ENCODE data around the gene DAAM2.

Gene DAAM2

DNA sequence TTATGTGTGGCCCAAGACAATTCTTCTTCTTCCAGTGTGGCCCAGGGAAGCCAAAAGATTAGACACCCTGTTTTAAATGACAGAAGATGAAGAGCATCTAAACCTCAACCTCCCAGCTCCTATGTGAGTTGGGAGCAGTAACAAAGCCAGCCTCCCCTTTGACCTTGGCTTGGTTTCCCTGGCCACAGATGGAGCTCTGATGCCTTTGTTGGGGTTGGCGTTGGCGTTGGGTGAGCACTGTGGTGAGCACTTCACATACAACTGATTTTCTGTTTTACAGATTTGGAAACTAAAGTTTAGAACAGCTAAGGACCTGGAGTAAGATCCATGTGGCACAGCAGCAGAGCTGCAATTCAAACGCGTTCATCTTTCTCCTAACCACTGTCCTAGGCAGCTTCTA, 22.1 kb downstream of the DAAM2 start:
- no peak for DNase-seq (ENCODE audit: low read depth)
- no peak overlapping the region for H3K4me3 ChIP-seq (ENCODE audit: low read depth, low read length)

DNA sequence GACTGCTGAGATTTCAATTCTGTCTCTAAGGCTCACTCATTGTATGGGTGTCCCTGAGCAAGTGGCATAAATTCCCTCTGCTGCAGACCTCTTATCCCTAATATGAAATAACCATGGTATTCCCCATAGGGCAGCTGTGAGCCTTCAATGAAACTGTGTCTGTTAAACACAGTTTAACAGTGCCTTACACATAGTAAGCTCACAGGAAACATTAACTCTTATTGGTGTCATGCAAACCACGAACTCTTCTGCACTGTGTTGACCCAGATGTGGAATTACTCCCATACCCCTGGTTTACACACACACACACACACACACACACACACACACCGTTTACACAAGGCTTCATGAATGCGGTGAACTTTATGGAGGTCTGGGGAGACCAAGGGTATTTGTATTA, 23.2 kb downstream of the DAAM2 start:
- no peak for DNase-seq (ENCODE audit: low read depth)
- H3K4me3 ChIP-seq (ENCODE audit: low read depth, low read length), result no peak overlapping the region

DNA sequence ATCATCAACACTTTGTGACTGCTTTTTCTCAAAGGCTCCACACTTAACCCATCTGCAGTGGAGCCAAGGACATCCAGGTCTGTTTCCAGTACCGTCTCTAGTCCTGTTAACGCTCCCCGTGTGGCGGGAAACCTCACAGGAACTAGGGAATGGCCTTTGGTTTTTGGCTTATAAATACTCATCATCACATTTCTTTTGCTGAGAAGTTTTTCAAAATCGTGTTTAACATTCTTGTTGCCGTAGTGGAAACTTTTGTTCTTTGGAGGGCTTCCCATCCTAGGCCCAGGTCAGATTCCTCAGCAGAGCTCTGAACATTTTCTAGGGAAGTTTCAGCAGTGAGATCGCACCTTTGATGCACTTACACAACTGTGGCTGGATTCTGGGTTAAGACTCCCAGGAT, 24.6 kb downstream of the DAAM2 start:
- DNase-seq (ENCODE audit: low read depth), result no peak
- H3K4me3 ChIP-seq (ENCODE audit: low read depth, low read length), result no peak overlapping the region

GRCh38 chr6:39818695-39819094, 26.5 kb downstream of the DAAM2 start:
- H3K4me3 ChIP-seq (ENCODE audit: low read depth, low read length), result no peak overlapping the region
- no peak for DNase-seq (ENCODE audit: low read depth)

GRCh38 chr6:39819228-39819627, 27.1 kb downstream of the DAAM2 start:
- no peak overlapping the region for H3K4me3 ChIP-seq (ENCODE audit: low read depth, low read length)
- no peak for DNase-seq (ENCODE audit: low read depth)

DNA sequence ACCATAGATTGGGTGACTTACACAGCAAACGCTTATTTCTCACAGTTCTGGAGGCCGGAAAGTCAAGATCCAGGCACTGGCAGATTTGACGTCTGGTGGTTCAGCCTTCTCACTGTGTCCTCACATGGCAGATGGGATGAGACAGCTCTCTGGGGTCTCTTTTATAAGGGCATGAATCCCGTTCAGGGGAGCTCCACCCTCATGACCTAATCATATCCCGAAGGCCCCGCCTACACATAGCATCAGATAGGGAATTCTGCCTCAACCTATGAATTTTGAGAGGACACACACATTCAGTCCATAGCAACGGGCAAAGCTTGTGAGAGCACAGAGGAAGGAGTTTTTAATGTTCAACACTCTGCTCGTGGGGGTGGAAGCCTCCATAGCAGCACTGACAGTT, 27.5 kb downstream of the DAAM2 start:
- no peak for DNase-seq (ENCODE audit: low read depth)
- H3K4me3 ChIP-seq (ENCODE audit: low read depth, low read length), result no peak overlapping the region

DNA sequence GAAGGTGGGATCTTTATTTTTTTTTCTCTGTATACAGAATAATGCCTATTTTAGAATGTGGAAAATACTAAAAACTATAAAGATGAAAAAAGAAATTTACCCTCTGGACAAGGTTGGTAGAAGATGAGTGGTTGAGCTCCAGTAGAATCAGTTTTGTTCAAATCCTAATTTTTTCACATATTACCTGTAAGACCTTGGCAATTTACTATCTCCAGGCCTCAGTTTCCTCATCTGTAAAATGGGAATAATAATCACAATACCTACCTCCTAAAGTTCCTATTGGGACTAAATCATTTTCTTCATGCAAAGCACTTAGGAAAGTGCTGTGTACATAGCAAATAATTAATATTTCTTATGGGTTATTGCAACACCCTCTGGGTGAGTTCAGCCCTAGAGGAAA, 28.4 kb downstream of the DAAM2 start:
- no peak for DNase-seq (ENCODE audit: low read depth)
- H3K4me3 ChIP-seq (ENCODE audit: low read depth, low read length), result no peak overlapping the region

DNA sequence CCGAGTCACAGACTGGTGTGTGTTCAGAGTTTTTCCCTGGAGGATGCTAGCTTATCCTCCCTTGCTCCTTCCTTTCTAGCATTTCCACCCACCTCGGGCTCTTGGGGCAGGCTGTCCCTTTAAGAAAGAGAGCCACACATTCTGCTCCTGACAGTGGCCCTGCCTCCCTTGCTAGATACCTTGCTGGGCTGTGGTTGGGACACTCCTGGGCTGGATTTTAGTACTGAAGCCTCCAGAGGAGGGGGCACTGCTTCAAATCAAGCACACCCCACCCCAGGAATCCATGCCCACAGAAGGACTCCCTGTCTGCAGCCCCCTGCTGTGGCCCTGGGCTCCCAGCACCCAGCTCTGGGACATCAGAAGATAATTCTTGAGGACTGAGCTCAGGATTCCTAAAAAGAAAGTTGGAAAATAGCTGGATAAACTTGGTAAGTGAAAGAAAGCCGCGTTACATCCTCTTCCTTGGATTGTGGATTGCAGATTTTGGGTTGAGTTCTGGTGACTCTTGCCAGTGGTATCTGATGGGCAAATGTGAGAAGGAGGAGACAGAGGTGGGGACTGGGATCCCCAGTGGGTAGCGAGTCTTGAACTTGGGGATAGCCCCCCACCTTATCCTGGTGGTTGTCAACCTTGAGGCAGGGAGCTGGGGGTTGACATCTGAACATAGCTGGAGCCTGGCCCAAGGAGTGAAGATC, 29.0 kb downstream of the DAAM2 start:
- peak overlapping the region; percentile 29 for H3K4me3 ChIP-seq (ENCODE audit: low read depth, low read length)
- no peak for DNase-seq (ENCODE audit: low read depth)

- no peak for DNase-seq (ENCODE audit: low read depth)
- H3K4me3 ChIP-seq (ENCODE audit: low read depth, low read length), result peak overlapping the region; percentile 29
Measured at GRCh38 chr6:39821742-39822532, 29.8 kb downstream of the DAAM2 start.

GRCh38 chr6:39822846-39823815, 31.0 kb downstream of the DAAM2 start:
- no peak for DNase-seq (ENCODE audit: low read depth)
- peak overlapping the region; percentile 29 for H3K4me3 ChIP-seq (ENCODE audit: low read depth, low read length)

DNA sequence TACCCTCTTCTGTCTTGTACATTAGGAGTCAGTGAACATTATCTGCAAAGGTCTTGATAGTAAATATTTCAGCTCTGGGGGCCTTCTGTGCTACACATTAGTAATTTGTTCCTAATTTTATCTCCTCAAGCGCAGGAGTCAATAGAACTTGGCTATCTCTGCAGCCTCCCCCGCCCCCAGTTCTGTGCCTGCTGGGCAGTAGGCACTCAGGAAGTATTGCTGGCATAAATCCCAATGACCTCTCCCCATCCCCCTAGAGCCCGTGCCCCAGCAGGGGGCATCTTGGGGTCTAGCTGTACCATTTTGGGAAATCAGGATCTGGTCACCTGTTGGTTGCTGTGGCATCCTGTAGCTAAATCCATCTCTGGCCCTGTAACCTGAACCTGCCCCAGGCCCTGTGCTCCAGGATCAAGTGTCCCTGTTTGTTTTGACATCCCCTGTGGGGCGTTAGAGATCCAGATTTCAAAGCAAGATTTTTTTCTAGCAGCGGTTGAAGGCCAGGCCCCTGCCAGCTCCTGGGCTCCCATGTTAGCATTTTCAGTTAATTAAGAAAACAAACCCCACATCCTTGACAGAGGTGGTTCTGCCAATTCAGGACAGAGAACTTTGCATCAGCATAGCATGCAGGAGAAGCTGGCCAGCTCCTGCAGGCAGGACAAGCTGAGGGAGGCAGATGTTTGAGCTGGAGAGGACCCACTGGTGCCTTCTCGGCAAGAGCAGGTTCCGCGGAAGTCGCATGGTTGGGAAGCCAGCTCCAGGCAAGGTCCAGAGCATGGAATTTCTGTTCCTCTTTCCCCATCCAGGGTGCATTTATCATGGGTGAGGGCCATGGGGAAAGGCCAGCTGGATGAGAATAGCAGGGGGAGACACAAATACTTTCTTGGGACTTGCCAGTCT, 32.1 kb downstream of the DAAM2 start:
- no peak overlapping the region for H3K4me3 ChIP-seq (ENCODE audit: low read depth, low read length)
- DNase-seq (ENCODE audit: low read depth), result no peak

- DNase-seq (ENCODE audit: low read depth), result no peak
Measured at GRCh38 chr6:39829331-39829730, 37.2 kb downstream of the DAAM2 start.

DNA sequence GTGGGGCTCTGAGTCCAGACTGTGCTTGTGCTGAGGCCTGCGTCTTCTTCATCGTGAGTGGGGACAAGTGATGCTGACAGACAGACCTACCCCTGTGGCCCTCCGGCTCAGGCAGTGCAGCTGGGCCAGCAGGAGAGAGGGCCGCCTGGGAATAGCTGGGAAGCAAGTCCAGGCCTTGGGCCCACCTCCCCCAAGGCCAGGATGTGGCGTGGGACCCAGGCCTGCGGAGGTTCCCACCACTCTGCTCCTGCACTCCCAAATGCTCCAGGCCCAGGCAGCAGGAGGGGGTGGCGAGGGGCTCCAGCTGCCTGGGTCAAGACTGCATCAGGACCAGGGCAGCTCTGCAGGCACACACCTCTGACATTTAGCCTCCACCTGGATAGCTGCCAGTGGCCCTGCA, 38.3 kb downstream of the DAAM2 start:
- H3K4me3 ChIP-seq (ENCODE audit: low read depth, low read length), result no peak overlapping the region
- DNase-seq (ENCODE audit: low read depth), result no peak

More at GRCh38 chr6:39829331-39829730, 37.2 kb downstream of the DAAM2 start:
- H3K4me3 ChIP-seq (ENCODE audit: low read depth, low read length), result no peak overlapping the region

GRCh38 chr6:39831701-39832100, 39.5 kb downstream of the DAAM2 start:
- no peak overlapping the region for H3K4me3 ChIP-seq (ENCODE audit: low read depth, low read length)
- no peak for DNase-seq (ENCODE audit: low read depth)

DNA sequence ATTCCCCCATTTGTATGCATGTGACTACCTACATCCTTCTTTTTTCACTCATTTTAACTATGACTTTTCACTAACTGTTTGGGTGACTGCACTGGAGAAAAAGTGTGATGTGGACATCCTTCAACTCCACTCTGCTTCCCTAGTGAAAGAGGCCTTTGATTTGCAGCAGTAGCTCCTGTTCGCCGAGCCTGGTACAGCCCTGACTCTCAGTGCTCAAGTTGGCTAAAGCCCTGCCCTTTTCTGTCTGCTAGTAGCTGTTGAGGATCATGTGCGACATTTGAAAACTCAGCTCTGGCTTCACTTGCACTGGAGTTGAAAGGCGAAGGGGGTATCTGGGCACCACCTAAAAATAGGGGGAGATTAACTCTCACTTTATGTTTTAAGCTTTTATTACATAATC, 42.1 kb downstream of the DAAM2 start:
- DNase-seq (ENCODE audit: low read depth), result no peak
- no peak overlapping the region for H3K4me3 ChIP-seq (ENCODE audit: low read depth, low read length)

DNA sequence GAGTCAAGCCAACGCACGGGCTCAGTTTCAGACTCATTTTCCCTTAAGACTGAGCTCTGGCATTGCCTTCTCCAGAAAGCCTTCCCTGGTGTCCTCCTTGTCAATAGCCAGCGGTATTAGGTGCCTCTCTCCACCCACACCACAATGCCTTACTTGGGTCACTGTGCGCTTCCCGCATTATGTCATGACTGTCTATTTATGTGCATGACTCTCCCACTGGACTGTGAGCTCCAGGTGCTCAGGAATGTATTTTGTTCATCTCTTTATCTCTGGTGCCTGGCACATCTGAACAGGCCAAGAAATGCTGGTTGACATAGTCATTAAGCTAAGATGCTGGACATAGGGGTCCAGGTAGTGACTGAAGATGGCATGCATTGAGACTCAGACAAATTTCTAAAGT, 42.7 kb downstream of the DAAM2 start:
- H3K4me3 ChIP-seq (ENCODE audit: low read depth, low read length), result no peak overlapping the region
- DNase-seq (ENCODE audit: low read depth), result no peak

GRCh38 chr6:39835821-39836295, 43.7 kb downstream of the DAAM2 start:
- DNase-seq (ENCODE audit: low read depth), result no peak
- H3K4me3 ChIP-seq (ENCODE audit: low read depth, low read length), result no peak overlapping the region

- H3K4me3 ChIP-seq (ENCODE audit: low read depth, low read length), result no peak overlapping the region
- no peak for DNase-seq (ENCODE audit: low read depth)
Measured at GRCh38 chr6:39836606-39837005, 44.4 kb downstream of the DAAM2 start.

- DNase-seq (ENCODE audit: low read depth), result no peak
- H3K4me3 ChIP-seq (ENCODE audit: low read depth, low read length), result no peak overlapping the region
Measured at GRCh38 chr6:39839445-39839844, 47.3 kb downstream of the DAAM2 start.
